GM18861 (cell line): ENCODE data around the gene CCDC15.
"Not testable (repeated sequence)": the region's sequence is repeated elsewhere in the genome, so short reads cannot be mapped to it uniquely, and the experiment has no call there.

Experiments
- ATAC-seq: cut with Tn5 transposase; IDR thresholded peaks from one replicate; pipeline ENCODE4 v1.9.1; 2021; ENCODE audit not compliant: unreplicated experiment

CCDC15 gene

GRCh38 chr11:125081098-125081798 lies 127.2 kb downstream of the CCDC15 start:
- no peak for ATAC-seq

- ATAC-seq = no peak
These were observed 128.0 kb downstream of the CCDC15 start for GRCh38 chr11:125082040-125082439.

DNA sequence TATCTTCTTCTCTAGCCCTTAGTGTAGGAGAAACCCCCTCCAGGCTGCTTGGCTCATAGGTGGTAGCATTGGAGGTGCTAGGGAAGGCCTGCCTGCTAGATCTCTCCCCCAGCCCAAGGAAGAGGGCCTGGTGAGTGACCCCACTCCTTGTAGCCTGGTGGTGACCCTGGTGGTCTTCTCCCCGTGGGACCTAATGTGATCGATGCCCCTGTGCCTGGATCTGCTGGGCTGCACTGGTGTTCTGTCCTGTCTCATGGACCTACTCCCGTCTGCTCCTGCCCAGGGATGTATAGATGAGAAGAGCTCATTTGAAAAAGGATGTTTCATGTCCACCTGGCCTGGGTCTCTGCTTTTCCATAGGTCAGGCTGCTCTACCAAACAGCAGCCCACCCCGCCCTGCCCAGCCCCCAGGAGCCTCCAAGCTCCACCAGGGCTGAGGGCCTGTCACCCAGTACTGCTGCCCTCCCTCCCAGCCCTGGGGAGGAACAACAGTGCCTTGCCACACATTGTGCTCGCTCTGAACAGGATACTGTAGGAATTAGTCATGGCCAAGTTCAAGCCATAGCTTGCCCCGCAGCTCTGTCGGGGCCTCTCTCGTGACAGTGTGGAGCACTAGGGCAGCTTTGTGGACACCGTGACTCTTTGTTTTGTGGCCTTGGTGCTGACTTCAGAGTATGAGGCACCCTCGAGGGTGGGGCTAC lies 128.8 kb downstream of the CCDC15 start:
- ATAC-seq = no peak

DNA sequence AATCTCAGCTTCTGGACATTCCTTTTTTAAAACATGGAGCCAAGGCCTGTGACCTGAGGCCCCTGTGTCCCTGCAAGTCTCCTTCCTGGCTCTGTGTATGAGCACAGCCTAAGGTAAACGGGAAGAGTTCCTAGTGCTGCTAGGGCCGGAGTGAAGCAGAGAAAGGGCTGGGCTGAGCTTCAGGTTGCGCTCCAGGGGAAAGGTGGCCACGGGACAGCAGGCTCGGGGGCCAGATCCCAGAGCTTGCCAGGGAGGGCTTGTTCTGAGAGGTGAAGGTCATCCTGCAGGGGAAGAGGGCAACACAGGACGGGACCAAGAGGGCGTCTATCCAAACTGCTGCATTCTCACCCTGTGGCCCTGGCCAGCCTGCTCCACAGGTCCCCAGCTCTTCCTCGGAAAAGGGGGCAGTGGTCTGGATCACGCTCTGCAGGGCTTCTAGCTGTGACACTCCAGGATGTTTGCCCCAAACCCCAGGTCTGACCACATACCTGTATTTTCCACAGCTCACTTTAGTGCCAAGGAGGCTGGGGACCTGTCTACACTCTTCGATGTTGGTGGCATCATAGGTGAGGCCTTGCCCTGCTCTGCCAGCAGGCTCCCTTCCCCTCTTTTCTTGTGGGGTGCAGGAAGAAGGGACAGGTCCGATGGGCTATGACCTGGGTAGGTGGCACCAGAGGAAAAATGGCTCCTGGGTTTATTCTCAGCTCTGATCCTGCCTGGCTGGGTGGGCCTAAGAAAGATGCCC lies 129.5 kb downstream of the CCDC15 start:
- ATAC-seq = no peak

GRCh38 chr11:125084057-125084416 lies 130.0 kb downstream of the CCDC15 start:
- ATAC-seq = no peak

- ATAC-seq = no peak
These were observed 130.8 kb downstream of the CCDC15 start for GRCh38 chr11:125084761-125085231.

DNA sequence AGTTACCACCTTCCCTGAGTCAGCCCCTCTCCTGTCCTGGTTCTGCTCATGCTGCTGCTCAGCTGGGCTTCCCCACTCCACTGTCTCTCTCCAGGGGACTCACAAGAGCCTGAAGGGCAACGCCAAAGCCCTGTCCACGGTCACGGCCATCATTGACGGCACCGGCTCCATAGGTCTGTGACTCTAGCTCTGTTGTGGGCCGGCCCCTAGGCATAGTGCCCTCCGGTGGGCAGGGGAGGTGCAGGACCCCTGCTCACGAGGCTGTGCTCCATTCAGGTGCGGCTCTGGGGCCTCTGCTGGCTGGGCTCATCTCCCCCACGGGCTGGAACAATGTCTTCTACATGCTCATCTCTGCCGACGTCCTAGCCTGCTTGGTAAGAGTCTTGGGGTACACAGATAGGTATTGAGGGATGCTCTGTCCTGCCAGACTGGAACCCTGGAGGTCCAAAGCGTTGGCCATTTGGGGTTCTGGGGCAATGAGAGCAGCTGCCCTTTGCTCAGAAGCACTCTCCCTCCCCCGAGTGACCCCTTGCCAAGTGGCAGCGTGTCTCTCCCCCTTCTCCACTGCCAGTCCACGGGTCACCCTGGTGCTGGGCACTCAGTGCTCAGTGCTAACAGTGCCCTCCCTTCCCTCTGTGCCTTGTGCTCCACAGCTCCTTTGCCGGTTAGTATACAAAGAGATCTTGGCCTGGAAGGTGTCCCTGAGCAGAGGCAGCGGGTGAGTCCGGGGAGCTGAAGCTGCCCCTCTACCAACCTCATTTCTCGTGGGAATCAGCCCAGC lies 131.5 kb downstream of the CCDC15 start:
- ATAC-seq = no peak

- no peak for ATAC-seq
These were observed 132.8 kb downstream of the CCDC15 start for GRCh38 chr11:125086633-125087296.

DNA sequence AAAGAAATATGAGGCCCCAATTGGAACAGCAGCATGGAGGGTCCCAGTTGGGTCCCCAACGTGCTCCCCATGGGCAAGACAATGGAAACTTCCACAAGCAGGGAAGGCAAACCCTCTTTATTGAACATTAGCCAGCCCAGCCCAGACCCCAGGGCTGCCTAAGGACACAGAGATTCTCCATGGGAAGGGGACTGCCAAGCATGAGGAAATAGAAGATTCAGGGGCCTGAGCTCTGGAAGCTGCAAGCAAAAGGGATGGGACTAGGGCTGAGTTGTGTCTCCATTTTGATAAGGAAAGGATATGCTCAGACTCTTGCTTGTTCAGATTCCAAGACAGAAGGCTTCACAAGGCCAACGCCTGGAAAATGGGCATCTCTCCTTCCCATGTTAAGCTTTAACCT lies 134.1 kb downstream of the CCDC15 start:
- ATAC-seq = no peak

DNA sequence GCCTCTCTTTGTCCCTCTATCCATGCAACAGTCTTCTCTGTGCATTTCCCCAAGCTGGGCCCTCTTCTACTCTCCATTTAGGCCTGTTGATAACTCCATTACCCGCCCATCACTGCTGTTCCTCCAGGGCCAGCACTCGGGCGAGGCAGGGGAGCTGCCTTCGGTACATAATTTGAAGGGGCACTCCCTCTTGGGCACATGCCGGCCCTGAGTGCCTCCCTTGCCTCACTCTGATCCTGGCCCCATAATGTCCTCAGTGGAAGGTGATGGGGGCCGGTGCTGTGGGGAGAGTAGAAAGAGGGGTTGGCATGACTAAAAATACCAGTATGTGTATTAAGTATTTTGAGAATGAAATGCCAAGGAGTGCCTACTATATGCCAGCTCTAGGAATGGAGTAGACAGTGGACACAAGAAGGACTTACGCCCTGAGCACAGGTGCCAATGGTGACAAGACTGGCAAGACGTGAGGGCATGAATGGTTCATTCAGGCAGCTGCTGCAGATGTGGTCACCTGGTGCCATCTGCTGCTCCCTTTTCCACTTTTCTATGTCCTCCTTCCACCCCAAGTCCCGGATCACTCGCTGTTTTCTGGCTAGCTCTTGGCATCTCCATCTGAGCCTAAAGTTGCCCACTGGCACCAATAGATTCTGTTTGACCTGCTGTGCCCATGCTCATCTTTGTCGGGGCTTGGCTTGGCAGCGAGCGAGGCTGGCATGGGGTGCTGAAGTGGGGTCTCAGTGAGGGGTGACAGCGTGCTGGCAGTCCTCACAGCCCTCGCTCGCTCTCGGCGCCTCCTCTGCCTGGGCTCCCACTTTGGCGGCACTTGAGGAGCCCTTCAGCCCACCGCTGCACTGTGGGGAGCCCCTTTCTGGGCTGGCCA lies 134.8 kb downstream of the CCDC15 start:
- no peak for ATAC-seq

GRCh38 chr11:125089481-125089880 lies 135.5 kb downstream of the CCDC15 start:
- ATAC-seq = not testable (repeated sequence)

DNA sequence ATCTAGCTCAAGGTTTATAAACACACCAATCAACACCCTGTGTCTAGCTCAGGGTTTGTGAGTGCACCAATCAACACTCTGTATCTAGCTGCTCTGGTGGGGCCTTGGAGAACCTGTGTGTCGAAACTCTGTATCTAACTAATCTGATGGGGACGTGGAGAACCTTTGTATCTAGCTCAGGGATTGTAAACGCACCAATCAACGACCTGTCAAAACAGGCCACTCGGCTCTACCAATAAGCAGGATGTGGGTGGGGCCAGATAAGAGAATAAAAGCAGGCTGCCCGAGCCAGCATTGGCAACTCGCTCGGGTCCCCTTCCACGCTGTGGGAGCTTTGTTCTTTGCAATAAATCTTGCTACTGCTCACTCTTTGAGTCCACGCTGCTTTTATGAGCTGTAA lies 136.1 kb downstream of the CCDC15 start:
- not testable (repeated sequence) for ATAC-seq

- no peak for ATAC-seq
These were observed 136.8 kb downstream of the CCDC15 start for GRCh38 chr11:125090816-125091215.
